HCT116 (cell line): ENCODE measurements around the gene PSRC1.
"Not testable (repeated sequence)": the region's sequence is repeated elsewhere in the genome, so short reads cannot be mapped to it uniquely, and the experiment has no call there.

ENCODE experiments used
- CTCF ChIP-seq, 3 experiments: fragments of 200-600 bp in 1 of 3; sonication (generic) in 1 of 3; IDR thresholded peaks in 2 of 3; conservative IDR thresholded peaks in 1 of 3; 2 replicates each; pipeline ENCODE4 v1.5.1; 2012 to 2017; ENCODE audit warnings: low read depth in 2 of 3, low read length in 2 of 3, antibody characterized with exemption in 1 of 3, borderline replicate concordance in 1 of 3, control low read depth in 1 of 3, mild to moderate bottlenecking in 1 of 3, mixed read lengths in 1 of 3, mixed run types in 1 of 3, moderate library complexity in 1 of 3; ENCODE audit not compliant: insufficient read depth in 1 of 3
- EGR1 ChIP-seq: IDR thresholded peaks from 2 replicates; pipeline ENCODE4 v1.6.1; 2012; ENCODE audit warnings: low read depth
- POLR2A ChIP-seq: IDR thresholded peaks from 2 replicates; pipeline ENCODE4 v1.7.0; 2011; ENCODE audit warnings: borderline replicate concordance; ENCODE audit not compliant: insufficient read depth, insufficient read length; ENCODE audit errors: extremely low read depth
- POLR2AphosphoS5 ChIP-seq: IDR thresholded peaks from 2 replicates; pipeline ENCODE4 v1.6.1; 2011; ENCODE audit warnings: mild to moderate bottlenecking, low read depth, low read length, moderate library complexity
- REST ChIP-seq: IDR thresholded peaks from 2 replicates; pipeline ENCODE4 v1.6.1; 2012; ENCODE audit warnings: low read depth
- SIN3A ChIP-seq: IDR thresholded peaks from 2 replicates; pipeline ENCODE4 v1.6.1; 2012; ENCODE audit warnings: low read depth
- YY1 ChIP-seq: IDR thresholded peaks from 2 replicates; pipeline ENCODE4 v1.6.1; 2011; ENCODE audit warnings: low read length, low read depth, moderate library complexity, mild to moderate bottlenecking; ENCODE audit not compliant: insufficient replicate concordance; ENCODE audit errors: extremely low read depth
- TF ChIP-seq, protein P1 (sequence below): IDR thresholded peaks from 2 replicates; pipeline ENCODE4 v1.6.1; 2012
- TF ChIP-seq, protein P2 (sequence below): IDR thresholded peaks from 2 replicates; pipeline ENCODE4 v1.6.1; 2012

DNA sequence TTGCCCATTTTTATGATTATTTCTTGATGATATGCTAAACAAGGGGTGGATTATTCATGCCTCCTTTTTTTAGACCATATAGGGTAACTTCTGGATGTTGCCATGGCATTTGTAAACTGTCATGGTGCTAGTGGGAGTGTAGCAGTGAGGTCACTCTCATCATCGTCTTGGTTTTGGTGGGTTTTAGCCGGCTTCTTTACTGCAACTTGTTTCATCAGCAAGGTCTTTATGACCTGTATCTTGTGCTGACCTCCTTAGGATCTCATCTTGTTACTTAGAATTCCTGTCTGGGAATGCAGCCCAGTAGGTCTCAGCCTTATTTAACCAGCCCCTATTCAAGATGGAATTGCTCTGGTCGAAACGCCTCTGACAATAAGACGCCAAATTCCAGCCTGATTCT is 3.8 kb upstream of the PSRC1 start:
- TF ChIP-seq POLR2A; YY1; CTCF (IDR thresholded peaks at IDR 0.05 in 2 of 3, conservative IDR thresholded peaks at IDR 0.05 in 1 of 3; ENCODE audit: borderline replicate concordance in 1 of 3, insufficient read depth in 1 of 3, low read depth in 2 of 3, low read length in 2 of 3); EGR1; REST; SIN3A; POLR2AphosphoS5: not testable (repeated sequence)
- TF ChIP-seq, protein P1, sequence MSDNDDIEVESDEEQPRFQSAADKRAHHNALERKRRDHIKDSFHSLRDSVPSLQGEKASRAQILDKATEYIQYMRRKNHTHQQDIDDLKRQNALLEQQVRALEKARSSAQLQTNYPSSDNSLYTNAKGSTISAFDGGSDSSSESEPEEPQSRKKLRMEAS: not testable (repeated sequence)
- TF ChIP-seq, protein P2, sequence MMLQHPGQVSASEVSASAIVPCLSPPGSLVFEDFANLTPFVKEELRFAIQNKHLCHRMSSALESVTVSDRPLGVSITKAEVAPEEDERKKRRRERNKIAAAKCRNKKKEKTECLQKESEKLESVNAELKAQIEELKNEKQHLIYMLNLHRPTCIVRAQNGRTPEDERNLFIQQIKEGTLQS: not testable (repeated sequence)
